Sigmoid colon (tissue), 4 donors: ENCODE results near the gene PTPA.

ENCODE experiments used
- EP300 ChIP-seq, 4 donors: sonication (generic); formaldehyde crosslinking; IDR thresholded peaks; one replicate each; pipeline ENCODE4 v1.6.1; 2017; ENCODE audit warnings: antibody characterized with exemption in 4 of 4
- POLR2A ChIP-seq, 2 donors: fragments of 450-650 bp; IDR thresholded peaks; one replicate each; pipeline ENCODE4 v1.6.1; 2016; ENCODE audit warnings: antibody characterized with exemption in 2 of 2, mild to moderate bottlenecking in 2 of 2, moderate library complexity in 2 of 2
- POLR2AphosphoS5 ChIP-seq, 4 donors: sonication (generic); formaldehyde crosslinking; IDR thresholded peaks; one replicate each; pipeline ENCODE4 v1.6.1; 2017; ENCODE audit warnings: antibody characterized with exemption in 4 of 4
- TF ChIP-seq, protein P1 (sequence below), 4 experiments: fragments of 450-650 bp in 3 of 4; fragments of 200-600 bp in 1 of 4; IDR thresholded peaks; one replicate each; pipeline ENCODE4 v1.5.1; 2016 to 2019; ENCODE audit warnings: antibody characterized with exemption in 4 of 4, mild to moderate bottlenecking in 3 of 4, moderate library complexity in 2 of 4

DNA sequence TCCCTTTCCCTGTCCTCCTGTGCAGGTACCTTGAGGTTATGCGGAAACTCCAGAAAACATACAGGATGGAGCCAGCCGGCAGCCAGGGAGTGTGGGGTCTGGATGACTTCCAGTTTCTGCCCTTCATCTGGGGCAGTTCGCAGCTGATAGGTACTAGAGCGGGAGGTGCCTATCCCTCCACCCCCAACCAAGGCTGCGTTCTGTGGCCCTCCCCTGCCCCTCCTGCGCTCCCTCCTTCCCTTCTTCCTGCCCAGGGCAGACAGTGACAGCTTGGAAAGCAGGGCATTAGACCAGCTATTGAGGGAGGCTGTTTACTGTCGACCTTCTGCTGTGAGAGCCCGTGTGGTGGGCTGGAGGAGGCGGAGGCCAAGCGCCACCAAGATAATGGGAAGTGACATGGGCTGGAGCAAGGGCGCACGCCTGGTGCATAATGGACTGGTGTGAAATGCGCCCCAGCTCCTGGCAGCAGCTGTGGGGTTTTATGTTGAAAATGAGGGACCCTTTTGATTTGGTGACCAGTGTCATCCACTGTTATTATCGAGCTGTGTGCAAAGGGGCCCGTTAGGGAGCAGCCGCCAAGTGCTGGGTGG, 25.3 kb downstream of the PTPA start:
- TF ChIP-seq EP300 (IDR thresholded peaks at IDR 0.05) = no peak
- TF ChIP-seq, protein P1, sequence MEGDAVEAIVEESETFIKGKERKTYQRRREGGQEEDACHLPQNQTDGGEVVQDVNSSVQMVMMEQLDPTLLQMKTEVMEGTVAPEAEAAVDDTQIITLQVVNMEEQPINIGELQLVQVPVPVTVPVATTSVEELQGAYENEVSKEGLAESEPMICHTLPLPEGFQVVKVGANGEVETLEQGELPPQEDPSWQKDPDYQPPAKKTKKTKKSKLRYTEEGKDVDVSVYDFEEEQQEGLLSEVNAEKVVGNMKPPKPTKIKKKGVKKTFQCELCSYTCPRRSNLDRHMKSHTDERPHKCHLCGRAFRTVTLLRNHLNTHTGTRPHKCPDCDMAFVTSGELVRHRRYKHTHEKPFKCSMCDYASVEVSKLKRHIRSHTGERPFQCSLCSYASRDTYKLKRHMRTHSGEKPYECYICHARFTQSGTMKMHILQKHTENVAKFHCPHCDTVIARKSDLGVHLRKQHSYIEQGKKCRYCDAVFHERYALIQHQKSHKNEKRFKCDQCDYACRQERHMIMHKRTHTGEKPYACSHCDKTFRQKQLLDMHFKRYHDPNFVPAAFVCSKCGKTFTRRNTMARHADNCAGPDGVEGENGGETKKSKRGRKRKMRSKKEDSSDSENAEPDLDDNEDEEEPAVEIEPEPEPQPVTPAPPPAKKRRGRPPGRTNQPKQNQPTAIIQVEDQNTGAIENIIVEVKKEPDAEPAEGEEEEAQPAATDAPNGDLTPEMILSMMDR (IDR thresholded peaks at IDR 0.05) = no peak
- TF ChIP-seq POLR2A (IDR thresholded peaks at IDR 0.05) = no peak
- no peak for TF ChIP-seq POLR2AphosphoS5 (IDR thresholded peaks at IDR 0.05)
